Glomerular endothelial cell (primary cell): Measurements from ENCODE around the gene OGG1. TPM values are rescaled to one million over a fixed set of nuclear protein-coding genes. Genes with fewer than 3 reads are reported as not detected.

Experiments used
- DNase-seq: peaks from one replicate; pipeline ENCODE4 v3.0.0-alpha.2; 2011; ENCODE audit warnings: low read depth, low spot score; ENCODE audit errors: extremely low read depth
- total RNA-seq: library from RNA; depleted of rRNA; stranded (reverse); fragments of >200 nt; gene quantifications from 2 replicates; pipeline ENCODE4 v1.2.3, GENCODE V29; 2015

OGG1 gene
- total RNA-seq, 1 donor from 2014 or later, result 16.7 TPM

GRCh38 chr3:9727041-9727595 lies 22.6 kb upstream of the OGG1 start:
- no peak for DNase-seq

- DNase-seq, result no peak
Measured at GRCh38 chr3:9727743-9728142, 22.0 kb upstream of the OGG1 start.

- DNase-seq, result no peak
Measured at GRCh38 chr3:9729419-9729818, 20.3 kb upstream of the OGG1 start.

GRCh38 chr3:9730657-9731205 lies 19.0 kb upstream of the OGG1 start:
- no peak for DNase-seq

- peak; percentile 74 for DNase-seq
Measured at GRCh38 chr3:9731206-9732079, 18.3 kb upstream of the OGG1 start, which contains the start of gene BRPF1. Gene BRPF1, plus strand, starts transcription at chr3:9731735. Its CDS starts 2,406 bp downstream, at chr3:9734141.

GRCh38 chr3:9732080-9732739 lies 17.5 kb upstream of the OGG1 start:
- no peak for DNase-seq

GRCh38 chr3:9732740-9733115 lies 17.0 kb upstream of the OGG1 start:
- no peak for DNase-seq

GRCh38 chr3:9736831-9737230 lies 12.9 kb upstream of the OGG1 start:
- no peak for DNase-seq

GRCh38 chr3:9739181-9739580 lies 10.6 kb upstream of the OGG1 start:
- DNase-seq, result no peak

- no peak for DNase-seq
Measured at GRCh38 chr3:9742560-9742959, 7.2 kb upstream of the OGG1 start.

GRCh38 chr3:9743548-9743947 lies 6.2 kb upstream of the OGG1 start:
- DNase-seq, result no peak

GRCh38 chr3:9744162-9744561 lies 5.6 kb upstream of the OGG1 start:
- no peak for DNase-seq

GRCh38 chr3:9745521-9745920 lies 4.2 kb upstream of the OGG1 start:
- no peak for DNase-seq

- DNase-seq, result no peak
Measured at GRCh38 chr3:9746330-9746729, 3.4 kb upstream of the OGG1 start.

GRCh38 chr3:9747267-9747666 lies 2.5 kb upstream of the OGG1 start:
- DNase-seq, result no peak

- no peak for DNase-seq
Measured at GRCh38 chr3:9748031-9748430, 1.7 kb upstream of the OGG1 start.

GRCh38 chr3:9749296-9749644 lies 482 bp upstream of the OGG1 start:
- no peak for DNase-seq

- DNase-seq, result no peak
Measured at GRCh38 chr3:9750556-9751411, 1.0 kb downstream of the OGG1 start.

GRCh38 chr3:9754678-9755077 lies 4.9 kb downstream of the OGG1 start:
- DNase-seq, result no peak

GRCh38 chr3:9757427-9757826 lies 7.7 kb downstream of the OGG1 start:
- no peak for DNase-seq
